HEK293T (cell line): ENCODE measurements around the gene SLAIN2.

Experiments
- CTCF ChIA-PET: fragments of 350-600 bp; formaldehyde crosslinking; extraction: SDS; loops from one replicate; lab custom pipeline; 2021; ENCODE audit warnings: antibody characterized with exemption, inconsistent platforms; lab: Yijun Ruan, JAX
- POLR2A ChIA-PET: fragments of 350-600 bp; formaldehyde crosslinking; extraction: SDS; loops from one replicate; lab custom pipeline; 2020; ENCODE audit warnings: antibody characterized with exemption, inconsistent platforms; lab: Yijun Ruan, JAX
- DNase-seq: peaks from one replicate; pipeline ENCODE4 v3.0.0; 2012; ENCODE audit warnings: mixed read lengths; ENCODE audit errors: extremely low spot score
- ARNT ChIP-seq: fragments of 450-650 bp; IDR thresholded peaks from 2 replicates; pipeline ENCODE4 v1.6.1; 2017; ENCODE audit warnings: mild to moderate bottlenecking
- BHLHE40 ChIP-seq: fragments of 450-650 bp; IDR thresholded peaks from 2 replicates; pipeline ENCODE4 v1.6.1; 2016; ENCODE audit warnings: mild to moderate bottlenecking, moderate library complexity, borderline replicate concordance
- CTBP1 ChIP-seq: fragments of 450-650 bp; IDR thresholded peaks from 2 replicates; pipeline ENCODE4 v1.6.1; 2016; ENCODE audit warnings: borderline replicate concordance
- ELF4 ChIP-seq: fragments of 450-650 bp; IDR thresholded peaks from 2 replicates; pipeline ENCODE4 v1.6.1; 2017; ENCODE audit warnings: antibody characterized with exemption
- FOXA1 ChIP-seq: fragments of 450-650 bp; IDR thresholded peaks from 2 replicates; pipeline ENCODE4 v1.6.1; 2016; ENCODE audit warnings: mild to moderate bottlenecking
- FOXK2 ChIP-seq: fragments of 450-650 bp; IDR thresholded peaks from 2 replicates; pipeline ENCODE4 v1.6.1; 2016; ENCODE audit warnings: mild to moderate bottlenecking
- FOXM1 ChIP-seq: fragments of 450-650 bp; IDR thresholded peaks from 2 replicates; pipeline ENCODE4 v1.6.1; 2017; ENCODE audit warnings: mild to moderate bottlenecking, borderline replicate concordance
- HDGF ChIP-seq: fragments of 450-650 bp; IDR thresholded peaks from 2 replicates; pipeline ENCODE4 v1.6.1; 2017; ENCODE audit warnings: antibody characterized with exemption, borderline replicate concordance
- L3MBTL2 ChIP-seq: fragments of 450-650 bp; conservative IDR thresholded peaks from 2 replicates; pipeline ENCODE4 v1.6.1; 2016; ENCODE audit warnings: mild to moderate bottlenecking
- LEF1 ChIP-seq: fragments of 450-650 bp; IDR thresholded peaks from 2 replicates; pipeline ENCODE4 v1.6.1; 2017; ENCODE audit warnings: mild to moderate bottlenecking, borderline replicate concordance
- NFRKB ChIP-seq: fragments of 450-650 bp; IDR thresholded peaks from 2 replicates; pipeline ENCODE4 v1.6.1; 2016; ENCODE audit warnings: mild to moderate bottlenecking, moderate library complexity
- SP1 ChIP-seq: fragments of 450-650 bp; IDR thresholded peaks from 2 replicates; pipeline ENCODE4 v1.6.1; 2017
- SUZ12 ChIP-seq: fragments of 450-650 bp; IDR thresholded peaks from 2 replicates; pipeline ENCODE4 v1.6.1; 2016; ENCODE audit warnings: mild to moderate bottlenecking
- TARDBP ChIP-seq: fragments of 450-650 bp; IDR thresholded peaks from 2 replicates; pipeline ENCODE4 v1.6.1; 2016
- ZNF384 ChIP-seq: fragments of 450-650 bp; IDR thresholded peaks from 2 replicates; pipeline ENCODE4 v1.6.1; 2016
- TF ChIP-seq, protein P1 (sequence below): fragments of 450-650 bp; IDR thresholded peaks from 2 replicates; pipeline ENCODE4 v1.6.1; 2016

The SLAIN2 gene

DNA sequence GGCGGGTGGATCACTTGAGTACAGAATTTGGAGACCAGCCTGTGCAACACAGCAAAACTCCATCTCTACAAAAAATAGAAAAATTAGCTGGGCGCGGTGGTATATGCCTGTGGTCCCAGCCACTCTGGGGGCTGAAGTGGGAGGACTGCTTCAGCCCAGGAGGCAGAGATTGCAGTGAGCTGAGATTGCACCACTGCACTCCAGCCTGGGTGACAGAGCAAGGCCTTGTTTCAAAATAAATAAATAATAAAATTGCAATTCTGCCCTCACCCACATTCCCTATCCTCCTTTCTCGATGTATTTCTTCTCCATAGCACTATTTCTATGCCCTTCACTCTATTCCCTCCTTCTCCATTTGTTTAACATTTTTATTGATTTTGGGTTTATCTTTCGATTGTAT is 8.7 kb upstream of the SLAIN2 start:
- TF ChIP-seq ARNT, result no peak
- no peak for TF ChIP-seq CTBP1
- TF ChIP-seq FOXA1, result no peak
- no peak for TF ChIP-seq L3MBTL2
- TF ChIP-seq TARDBP, result no peak
- no peak for TF ChIP-seq LEF1
- no peak for TF ChIP-seq FOXK2
- TF ChIP-seq, protein P1, sequence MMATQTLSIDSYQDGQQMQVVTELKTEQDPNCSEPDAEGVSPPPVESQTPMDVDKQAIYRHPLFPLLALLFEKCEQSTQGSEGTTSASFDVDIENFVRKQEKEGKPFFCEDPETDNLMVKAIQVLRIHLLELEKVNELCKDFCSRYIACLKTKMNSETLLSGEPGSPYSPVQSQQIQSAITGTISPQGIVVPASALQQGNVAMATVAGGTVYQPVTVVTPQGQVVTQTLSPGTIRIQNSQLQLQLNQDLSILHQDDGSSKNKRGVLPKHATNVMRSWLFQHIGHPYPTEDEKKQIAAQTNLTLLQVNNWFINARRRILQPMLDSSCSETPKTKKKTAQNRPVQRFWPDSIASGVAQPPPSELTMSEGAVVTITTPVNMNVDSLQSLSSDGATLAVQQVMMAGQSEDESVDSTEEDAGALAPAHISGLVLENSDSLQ, result no peak
- TF ChIP-seq ZNF384, result no peak
- no peak for TF ChIP-seq FOXM1
- TF ChIP-seq HDGF, result no peak
- no peak for TF ChIP-seq SP1
- no peak for TF ChIP-seq SUZ12
- TF ChIP-seq ELF4, result no peak
- TF ChIP-seq NFRKB, result no peak
- no peak for TF ChIP-seq BHLHE40
- ChIA-PET CTCF (interaction anchor here (0.7 kb wide), 1 partner anchor 113 kb away, joined by 3 read pairs; no protein-coding TSS in a partner anchor), POLR2A (interaction anchor here (1.8 kb wide), 1 partner anchor 9 kb away, joined by 6 read pairs; the partner anchor contains the start of gene SLAIN2)
- DNase-seq, result no peak

GRCh38 chr4:48333587-48333986 is 7.7 kb upstream of the SLAIN2 start:
- ChIA-PET CTCF (interaction anchor here (0.7 kb wide), 2 partner anchors 114 to 473 kb away, joined by 3 read pairs; no protein-coding TSS in a partner anchor), POLR2A (interaction anchor here (1.8 kb wide), 1 partner anchor 9 kb away, joined by 6 read pairs; the partner anchor contains the start of gene SLAIN2)
- TF ChIP-seq, protein P1, result peak; percentile 80
- TF ChIP-seq NFRKB (no peak), CTBP1 (peak; percentile 16; the same call in 1 of the 2 replicates)
- DNase-seq, result no peak

- DNase-seq, result no peak
- ChIA-PET CTCF (interaction anchor here (0.7 kb wide), 1 partner anchor 474 kb away, joined by 3 read pairs; no protein-coding TSS in a partner anchor), POLR2A (interaction anchor here (1.8 kb wide), 1 partner anchor 8 kb away, joined by 6 read pairs; the partner anchor contains the start of gene SLAIN2)
- no peak for TF ChIP-seq HDGF
- no peak for TF ChIP-seq FOXM1
- no peak for TF ChIP-seq L3MBTL2
- no peak for TF ChIP-seq CTBP1
- no peak for TF ChIP-seq ARNT
- TF ChIP-seq NFRKB, result no peak
- TF ChIP-seq SUZ12, result no peak
- no peak for TF ChIP-seq FOXK2
- TF ChIP-seq TARDBP, result no peak
- no peak for TF ChIP-seq LEF1
Observed at GRCh38 chr4:48334236-48334635, 7.1 kb upstream of the SLAIN2 start.

DNA sequence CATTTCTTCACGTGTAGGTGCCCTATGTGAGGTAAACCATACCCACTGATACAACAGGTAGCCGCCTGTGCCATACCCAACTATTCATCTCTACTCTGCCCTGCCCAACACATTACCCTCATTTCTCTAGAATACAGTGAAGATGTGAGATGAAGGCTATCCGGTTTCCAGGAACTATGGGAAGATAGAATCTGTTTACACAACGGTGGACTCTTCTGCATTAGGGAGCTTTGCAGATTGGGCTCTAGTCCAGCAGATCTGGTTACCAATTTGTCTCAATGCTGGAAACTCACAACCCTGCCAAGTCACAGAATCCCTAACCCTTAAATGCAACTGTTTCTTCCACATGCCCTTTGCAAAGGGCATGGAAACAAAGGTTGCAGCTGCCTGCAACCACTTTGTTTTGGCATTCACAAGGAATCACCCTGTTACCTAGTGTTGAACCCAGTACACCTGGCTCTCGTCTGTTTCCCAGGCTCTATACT is 6.4 kb upstream of the SLAIN2 start:
- DNase-seq, result no peak
- POLR2A ChIA-PET, result no interaction called here
- CTCF ChIA-PET, result interaction anchor here (0.6 kb wide), 1 partner anchor 17 kb away, joined by 3 read pairs; no protein-coding TSS in a partner anchor
- TF ChIP-seq FOXM1 (no peak), ELF4 (no peak), LEF1 (no peak), SP1 (no peak), BHLHE40 (no peak), L3MBTL2 (no peak), FOXK2 (no peak), ZNF384 (no peak), NFRKB (no peak), CTBP1 (no peak), SUZ12 (no peak)
- TF ChIP-seq, protein P1, result no peak

DNA sequence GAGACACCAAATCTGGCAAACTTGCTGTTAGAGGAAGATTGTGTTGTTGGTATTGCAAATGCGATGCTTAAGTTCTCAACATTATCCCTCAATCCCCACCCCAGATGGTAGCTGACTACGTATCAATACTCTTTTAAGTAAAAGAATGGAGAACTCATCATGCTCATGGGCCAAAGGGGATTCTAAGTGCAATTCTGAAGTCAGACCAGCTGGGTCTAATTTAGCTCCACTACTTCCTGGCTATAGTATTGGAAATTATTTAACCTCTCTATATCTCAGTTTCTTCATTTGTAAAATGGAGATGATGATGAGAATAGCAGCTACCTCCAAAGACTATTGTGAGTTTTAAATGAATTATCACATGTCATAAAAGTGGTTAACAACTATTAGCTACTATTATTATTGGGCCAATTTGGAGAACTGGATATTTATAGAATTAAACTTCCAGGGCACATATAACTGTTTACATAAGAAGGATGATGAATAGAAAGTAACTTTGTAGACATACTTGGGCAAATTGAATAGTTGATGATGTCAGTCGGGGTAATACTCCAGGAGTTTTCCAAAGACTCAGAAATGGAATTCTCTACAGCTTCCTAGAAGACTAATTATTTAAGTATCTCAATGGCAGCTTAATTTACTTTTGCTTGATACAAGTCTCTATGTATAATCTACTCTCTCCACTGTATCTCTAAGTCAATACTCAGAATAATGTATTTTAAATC is 5.0 kb upstream of the SLAIN2 start:
- ChIA-PET POLR2A (no interaction called here), CTCF (no interaction called here)
- TF ChIP-seq BHLHE40 (no peak), HDGF (no peak), FOXM1 (no peak), LEF1 (no peak), ZNF384 (no peak), CTBP1 (no peak), L3MBTL2 (no peak), FOXK2 (no peak), TARDBP (no peak), SUZ12 (no peak), ARNT (no peak), ELF4 (no peak), SP1 (no peak), NFRKB (no peak), FOXA1 (no peak)
- TF ChIP-seq, protein P1, result no peak
- no peak for DNase-seq
